Measurements from ENCODE around the gene RAPGEF1.

DNA sequence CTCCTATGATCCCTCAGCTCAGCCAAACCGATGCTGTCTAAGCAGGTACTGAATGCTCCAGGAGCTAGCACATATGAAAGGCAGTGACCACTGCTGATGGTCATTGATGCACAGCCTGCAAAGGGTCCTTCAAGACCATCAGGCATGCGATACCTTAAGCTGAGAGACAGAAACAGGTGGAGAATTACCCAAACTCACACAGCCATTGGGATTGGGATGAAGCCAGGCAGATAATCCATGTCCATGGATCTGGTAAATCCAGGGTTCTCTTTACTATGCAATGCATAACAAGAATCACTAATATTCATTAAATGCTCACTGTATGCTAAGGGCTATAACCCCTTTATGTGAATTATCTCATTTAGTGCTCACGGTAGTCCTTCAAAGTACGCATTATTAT, 36.2 kb downstream of the RAPGEF1 start:
- no peak for TF ChIP-seq EZH2 (IDR thresholded peaks at IDR 0.05; ENCODE audit: insufficient read depth, poor library complexity, severe bottlenecking)
- no peak for TF ChIP-seq EZH2phosphoT487 (IDR thresholded peaks at IDR 0.05; ENCODE audit: insufficient read depth, low read depth)
